Thoracic aorta endothelial cell (primary cell): ENCODE measurements around the gene FKBP10. TPM values are rescaled to one million over a fixed set of nuclear protein-coding genes. Genes with fewer than 3 reads are reported as not detected.

ENCODE experiments used
- small RNA-seq: library from RNA; depleted of rRNA; stranded (forward); fragments of <200 nt; gene quantifications from one replicate; pipeline ENCODE3, GENCODE V24; 2012
- total RNA-seq: library from RNA; depleted of rRNA; stranded (reverse); fragments of >200 nt; gene quantifications from 2 replicates; pipeline ENCODE4 v1.2.3, GENCODE V29; 2012

FKBP10 gene
- total RNA-seq: 129 and 131 TPM in 2 replicates

GRCh38 chr17:41812381-41813151 lies at the start of gene FKBP10:
Gene FKBP10, plus strand, starts transcription at chr17:41813004. Its CDS starts 31 bp downstream, at chr17:41813035.

DNA sequence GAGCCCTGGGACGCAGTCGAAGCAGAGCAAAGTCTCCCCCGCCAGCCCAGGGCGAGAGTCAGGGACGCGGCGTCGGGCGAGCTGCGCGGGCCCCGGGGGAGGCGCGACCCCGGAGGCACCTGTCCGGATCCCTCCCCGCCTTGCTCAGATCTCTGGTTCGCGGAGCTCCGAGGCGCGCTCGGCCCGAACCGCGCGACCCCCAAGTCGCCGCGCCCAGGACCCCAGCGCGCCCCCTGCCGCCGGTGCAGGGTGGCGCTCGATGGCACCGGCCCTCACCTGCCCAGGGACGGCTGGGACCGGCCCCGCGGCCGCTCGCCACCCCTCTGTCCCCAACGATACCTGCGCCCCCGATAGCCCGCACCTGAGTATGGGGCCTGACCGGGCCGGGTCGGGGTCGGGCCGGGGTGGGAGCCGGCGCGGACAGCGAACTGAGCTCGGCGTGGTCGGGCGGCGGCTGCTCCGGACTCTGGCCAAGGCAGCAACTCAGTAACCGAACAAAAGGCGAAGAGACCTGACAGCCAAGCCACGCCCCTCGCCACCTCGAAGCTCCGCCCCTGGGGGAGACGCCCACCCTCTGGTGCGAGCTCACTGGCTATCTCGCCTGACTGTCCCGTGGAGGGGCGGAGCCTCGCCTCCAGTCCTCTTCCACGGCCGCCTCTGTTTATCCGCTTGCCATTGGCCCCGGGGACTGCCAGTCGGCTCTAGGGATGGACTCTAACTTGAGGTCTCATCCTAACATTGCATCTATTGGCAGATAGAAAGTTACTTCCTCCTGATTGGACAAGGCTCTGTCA lies 26.4 kb upstream of the FKBP10 start, which contains the start of gene JUP:
TSS of gene JUP (minus strand) at position 485 of the 794 bp plus-strand sequence. CDS start 14,857 bp downstream, outside the sequence.

DNA sequence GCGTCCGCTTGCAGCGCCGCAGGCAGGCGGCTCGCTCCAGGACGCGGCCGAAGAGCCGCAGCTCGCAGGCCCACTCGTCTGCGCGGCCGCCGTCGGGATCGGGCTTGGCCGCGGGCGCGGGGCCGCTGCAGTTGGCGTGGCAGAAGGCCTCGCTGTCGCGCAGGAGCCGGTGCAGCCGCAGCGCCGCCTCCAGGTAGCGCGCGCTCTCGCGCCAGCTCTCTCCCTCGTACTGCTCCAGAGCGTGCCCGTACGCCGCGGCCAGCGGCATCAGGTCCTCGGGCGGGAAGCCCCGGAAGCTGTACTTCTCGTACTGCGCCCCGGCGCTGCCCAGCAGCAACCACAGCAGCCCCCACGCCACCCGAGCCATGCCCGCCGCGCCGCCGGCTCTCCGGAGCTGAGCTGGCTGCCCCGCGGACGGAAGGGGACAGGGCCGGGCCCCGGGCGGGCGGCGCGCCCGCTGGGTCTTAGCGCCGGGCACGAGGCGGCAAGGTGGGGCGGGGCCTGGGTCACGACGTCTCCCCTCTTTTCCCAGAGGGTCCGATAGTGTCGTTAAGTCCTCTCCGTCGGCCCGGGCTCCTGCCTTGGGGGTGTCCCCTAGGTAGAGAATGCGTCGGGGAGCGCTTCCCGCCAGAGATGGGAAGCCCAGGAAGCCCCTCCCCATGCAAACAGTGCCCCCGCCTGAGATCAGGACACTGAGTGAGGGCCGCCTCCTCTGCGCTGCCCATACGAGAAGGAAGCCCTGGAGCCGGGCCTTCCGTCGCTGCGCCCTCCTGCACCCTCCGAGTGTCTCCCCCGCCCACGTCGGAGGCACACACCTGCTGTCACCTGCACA lies 1.0 kb upstream of the FKBP10 start, which contains the start of gene P3H4:
TSS of gene P3H4 (minus strand) at position 401 of the 832 bp plus-strand sequence. CDS start at position 367, 34 bp downstream.

GRCh38 chr17:41835800-41836549 lies 23.2 kb downstream of the FKBP10 start, which contains the start of gene NT5C3B:
Gene NT5C3B, minus strand, starts transcription at chr17:41836232. Its CDS starts 39 bp downstream, at chr17:41836193.

GRCh38 chr17:41837761-41838538 lies 25.1 kb downstream of the FKBP10 start, which contains the start of gene KLHL10:
Gene KLHL10, plus strand, starts transcription at chr17:41837825. Its CDS starts 108 bp downstream, at chr17:41837933.

DNA sequence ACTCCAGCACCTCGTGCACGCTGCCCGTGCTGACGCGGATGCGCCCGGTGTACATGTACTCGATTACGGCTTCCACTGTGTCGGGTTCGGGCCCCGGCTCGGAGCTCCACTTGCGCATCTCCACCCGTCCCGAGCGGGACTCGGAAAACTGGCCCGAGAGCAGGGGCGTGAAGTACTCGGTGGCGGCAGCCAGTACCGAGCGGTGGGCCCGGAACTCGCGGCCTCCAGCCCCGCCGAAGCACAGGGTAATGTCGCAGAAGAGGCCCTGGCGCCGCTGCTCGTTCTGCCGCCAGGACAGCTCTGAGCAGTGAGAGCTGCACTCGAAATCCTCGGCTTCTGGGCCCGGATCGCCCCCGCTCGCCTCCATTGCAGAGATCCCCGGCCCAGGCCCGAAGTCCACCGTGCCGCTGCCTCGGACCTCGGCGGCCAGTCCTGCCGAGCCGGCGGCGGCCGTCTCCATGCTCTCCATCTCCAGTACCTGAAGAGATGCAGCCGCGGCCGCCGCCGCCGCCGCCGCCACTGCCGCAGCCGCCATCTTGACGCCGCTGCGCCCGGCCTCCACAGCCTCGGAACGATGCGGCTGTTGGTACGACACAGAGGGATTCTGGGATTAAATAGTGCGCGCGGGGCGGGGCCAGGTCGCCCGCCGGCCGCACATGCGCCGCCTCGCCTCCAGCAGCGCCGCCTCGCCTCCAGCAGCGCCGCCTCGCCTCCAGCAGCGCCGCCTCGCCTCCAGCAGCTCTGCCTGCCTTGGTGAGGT lies 52.2 kb downstream of the FKBP10 start, which contains the start of gene KLHL11:
TSS of gene KLHL11 (minus strand) at position 588 of the 760 bp plus-strand sequence. CDS start at position 535, 53 bp downstream.

Small RNA genes within 50 kb of the gene (small RNA-seq; reads per million reads assigned to genes)
- not detected for gene AC125257.2

Other genes starting within 250 kb of the FKBP10 start
- gene KRT9, start 240.9 kb upstream of the FKBP10 start, total RNA-seq: not detected in 2 replicates
- gene KRT14, start 226.1 kb upstream of the FKBP10 start, total RNA-seq: not detected in 2 replicates
- not detected in 2 replicates for gene KRT16, start 200.2 kb upstream of the FKBP10 start, total RNA-seq
- 0.22 and 0.80 TPM in 2 replicates for gene KRT17, start 188.4 kb upstream of the FKBP10 start, total RNA-seq
- 102 and 109 TPM in 2 replicates for gene EIF1, start 124.1 kb upstream of the FKBP10 start, total RNA-seq
- gene GAST, start 100.7 kb upstream of the FKBP10 start, total RNA-seq: not detected in 2 replicates
- gene HAP1, start 78.4 kb upstream of the FKBP10 start, total RNA-seq: 0.07 and 0.53 TPM in 2 replicates
- gene JUP, start 26.3 kb upstream of the FKBP10 start, total RNA-seq: 107 and 115 TPM in 2 replicates
- 40.0 and 52.8 TPM in 2 replicates for gene P3H4, start 1.1 kb upstream of the FKBP10 start, total RNA-seq
- gene NT5C3B, start 23.2 kb downstream of the FKBP10 start, total RNA-seq: 54.5 and 71.5 TPM in 2 replicates
- not detected in 2 replicates for gene KLHL10, start 24.8 kb downstream of the FKBP10 start, total RNA-seq
- 35.5 and 38.2 TPM in 2 replicates for gene KLHL11, start 52.4 kb downstream of the FKBP10 start, total RNA-seq
- 309 and 427 TPM in 2 replicates for gene ACLY, start 105.9 kb downstream of the FKBP10 start, total RNA-seq
- 0.13 and 0.36 TPM in 2 replicates for gene ODAD4, start 117.6 kb downstream of the FKBP10 start, total RNA-seq
- gene CNP, start 153.8 kb downstream of the FKBP10 start, total RNA-seq: 61.8 and 67.2 TPM in 2 replicates
- gene DNAJC7, start 204.4 kb downstream of the FKBP10 start, total RNA-seq: 93.2 and 95.2 TPM in 2 replicates
- gene NKIRAS2, start 207.1 kb downstream of the FKBP10 start, total RNA-seq: 47.7 and 48.0 TPM in 2 replicates
- 0.07 and 0.13 TPM in 2 replicates for gene C17orf113, start 237.6 kb downstream of the FKBP10 start, total RNA-seq